Muscle layer of colon (tissue), 2 donors: ENCODE measurements around the gene DRAXIN.
A peak's percentile ranks its signal among the peaks of the same experiment; 100 is the strongest.

Experiments
- H3K27ac ChIP-seq: one replicate; pipeline ENCODE4 v1.7.0; 2013; ENCODE audit warnings: low read depth, mild to moderate bottlenecking, low read length, moderate library complexity
- H3K27me3 ChIP-seq, 2 donors: one replicate each; pipeline ENCODE4 v1.7.0; 2013; ENCODE audit warnings: low read length in 2 of 2, mild to moderate bottlenecking in 2 of 2; ENCODE audit not compliant: insufficient read depth in 2 of 2, control insufficient read depth in 1 of 2
- H3K36me3 ChIP-seq: one replicate; pipeline ENCODE4 v1.7.0; 2013; ENCODE audit warnings: mild to moderate bottlenecking, low read length; ENCODE audit not compliant: insufficient read depth
- H3K4me1 ChIP-seq: one replicate; pipeline ENCODE4 v1.7.0; 2013; ENCODE audit warnings: mild to moderate bottlenecking, low read length; ENCODE audit not compliant: insufficient read depth
- H3K4me3 ChIP-seq, 2 donors: one replicate each; pipeline ENCODE4 v1.7.0; 2013; ENCODE audit warnings: low read length in 2 of 2, low read depth in 1 of 2, mild to moderate bottlenecking in 1 of 2, moderate library complexity in 1 of 2
- H3K9ac ChIP-seq: one replicate; pipeline ENCODE4 v1.7.0; 2013; ENCODE audit warnings: low read length
- H3K9me3 ChIP-seq: one replicate; pipeline ENCODE4 v1.7.0; 2013; ENCODE audit warnings: mild to moderate bottlenecking, low read length
- donor health status: abdominal sarcoma.
- donor health status: Adenocarcinoma of cecum.

DRAXIN gene

GRCh38 chr1:11659748-11660147 lies 31.8 kb upstream of the DRAXIN start:
- H3K36me3 ChIP-seq: peaks cover 16% of the 10 kb centered on the region

GRCh38 chr1:11661103-11661502 lies 30.4 kb upstream of the DRAXIN start:
- H3K36me3 ChIP-seq: peaks cover 16% of the 10 kb centered on the region
- H3K9ac ChIP-seq: no peak overlapping the region
- H3K4me1 ChIP-seq: no peaks in the 10 kb centered on the region
- H3K27ac ChIP-seq: no peak overlapping the region
- H3K9me3 ChIP-seq: no peaks in the 10 kb centered on the region
- no peaks in the 10 kb centered on the region for H3K27me3 ChIP-seq
- no peak overlapping the region for H3K4me3 ChIP-seq

More at GRCh38 chr1:11659748-11660147, 31.8 kb upstream of the DRAXIN start:
- Histone ChIP-seq H3K4me1 (peaks cover 9% of the 10 kb centered on the region), H3K9ac (no peak overlapping the region), H3K27ac (no peak overlapping the region), H3K9me3 (no peaks in the 10 kb centered on the region), H3K4me3 (no peak overlapping the region), H3K27me3 (no peaks in the 10 kb centered on the region)

GRCh38 chr1:11664336-11665065 lies 27.0 kb upstream of the DRAXIN start:
- Histone ChIP-seq H3K9ac (no peak overlapping the region), H3K4me3 (peak overlapping the region; percentile 49 to 56), H3K36me3 (peaks cover 11% of the 10 kb centered on the region), H3K27ac (peak overlapping the region; percentile 68), H3K27me3 (no peaks in the 10 kb centered on the region), H3K9me3 (no peaks in the 10 kb centered on the region), H3K4me1 (no peaks in the 10 kb centered on the region)

GRCh38 chr1:11668516-11668915 lies 23.0 kb upstream of the DRAXIN start:
- no peaks in the 10 kb centered on the region for H3K9me3 ChIP-seq
- no peak overlapping the region for H3K9ac ChIP-seq
- no peaks in the 10 kb centered on the region for H3K4me1 ChIP-seq
- no peak overlapping the region for H3K4me3 ChIP-seq
- H3K27me3 ChIP-seq: no peaks in the 10 kb centered on the region
- H3K36me3 ChIP-seq: no peaks in the 10 kb centered on the region
- no peak overlapping the region for H3K27ac ChIP-seq

- Histone ChIP-seq H3K27me3 (no peaks in the 10 kb centered on the region), H3K36me3 (peaks cover 14% of the 10 kb centered on the region), H3K4me1 (no peaks in the 10 kb centered on the region), H3K27ac (no peak overlapping the region), H3K9ac (no peak overlapping the region), H3K4me3 (no peak overlapping the region), H3K9me3 (no peaks in the 10 kb centered on the region)
Observed at GRCh38 chr1:11670747-11671146, 20.8 kb upstream of the DRAXIN start.

- Histone ChIP-seq H3K27me3 (no peaks in the 10 kb centered on the region), H3K4me1 (no peaks in the 10 kb centered on the region), H3K4me3 (no peak overlapping the region), H3K27ac (no peak overlapping the region), H3K9ac (no peak overlapping the region), H3K36me3 (peaks cover 19% of the 10 kb centered on the region), H3K9me3 (no peaks in the 10 kb centered on the region)
Observed at GRCh38 chr1:11671205-11671543, 20.3 kb upstream of the DRAXIN start.

- Histone ChIP-seq H3K27me3 (no peaks in the 10 kb centered on the region), H3K36me3 (peaks cover 20% of the 10 kb centered on the region), H3K27ac (no peak overlapping the region)
Observed at GRCh38 chr1:11671544-11672286, 19.8 kb upstream of the DRAXIN start.

GRCh38 chr1:11673089-11673769 lies 18.3 kb upstream of the DRAXIN start:
- no peaks in the 10 kb centered on the region for H3K4me1 ChIP-seq
- no peak overlapping the region for H3K9ac ChIP-seq
- H3K27ac ChIP-seq: no peak overlapping the region
- H3K4me3 ChIP-seq: no peak overlapping the region
- H3K9me3 ChIP-seq: no peaks in the 10 kb centered on the region
- H3K36me3 ChIP-seq: peaks cover 20% of the 10 kb centered on the region
- H3K27me3 ChIP-seq: no peaks in the 10 kb centered on the region

More at GRCh38 chr1:11671544-11672286, 19.8 kb upstream of the DRAXIN start:
- Histone ChIP-seq H3K9me3 (no peaks in the 10 kb centered on the region), H3K9ac (no peak overlapping the region), H3K4me3 (no peak overlapping the region), H3K4me1 (no peaks in the 10 kb centered on the region)

- H3K4me1 ChIP-seq: no peaks in the 10 kb centered on the region
- H3K9ac ChIP-seq: no peak overlapping the region
- H3K36me3 ChIP-seq: peaks cover 20% of the 10 kb centered on the region
- no peak overlapping the region for H3K27ac ChIP-seq
- no peak overlapping the region for H3K4me3 ChIP-seq
- no peaks in the 10 kb centered on the region for H3K27me3 ChIP-seq
- H3K9me3 ChIP-seq: no peaks in the 10 kb centered on the region
Observed at GRCh38 chr1:11674488-11674887, 17.0 kb upstream of the DRAXIN start.

- no peak overlapping the region for H3K27ac ChIP-seq
- no peak overlapping the region for H3K9ac ChIP-seq
- no peaks in the 10 kb centered on the region for H3K27me3 ChIP-seq
- peaks cover 20% of the 10 kb centered on the region for H3K36me3 ChIP-seq
- no peaks in the 10 kb centered on the region for H3K9me3 ChIP-seq
- H3K4me1 ChIP-seq: peaks cover 3% of the 10 kb centered on the region
- no peak overlapping the region for H3K4me3 ChIP-seq
Observed at GRCh38 chr1:11675325-11675724, 16.2 kb upstream of the DRAXIN start.

- no peak overlapping the region for H3K9ac ChIP-seq
- no peaks in the 10 kb centered on the region for H3K27me3 ChIP-seq
- H3K4me3 ChIP-seq: no peak overlapping the region
- H3K4me1 ChIP-seq: peaks cover 4% of the 10 kb centered on the region
- peaks cover 20% of the 10 kb centered on the region for H3K36me3 ChIP-seq
- H3K27ac ChIP-seq: no peak overlapping the region
- H3K9me3 ChIP-seq: no peaks in the 10 kb centered on the region
Observed at GRCh38 chr1:11676386-11677103, 15.0 kb upstream of the DRAXIN start.
